TTC549 (cell line): Measurements from ENCODE around the gene OTOA.
A peak's percentile ranks its signal among the peaks of the same experiment; 100 is the strongest.
"Not testable (repeated sequence)": the region's sequence is repeated elsewhere in the genome, so short reads cannot be mapped to it uniquely, and the experiment has no call there.

ENCODE experiments used
- FAIRE-seq: peaks from 2 replicates; lab custom pipeline; 2012; peaks lifted over from hg19 to GRCh38; lab: Jason Lieb, UNC

The OTOA gene

GRCh38 chr16:21680714-21681113 lies 16.9 kb downstream of the OTOA start:
- not testable (repeated sequence) for FAIRE-seq

- no peak for FAIRE-seq
Measured at GRCh38 chr16:21683184-21683583, 19.4 kb downstream of the OTOA start.

- no peak for FAIRE-seq
Measured at GRCh38 chr16:21684199-21684598, 20.4 kb downstream of the OTOA start.

GRCh38 chr16:21685034-21685455 lies 21.3 kb downstream of the OTOA start:
- FAIRE-seq: no peak

GRCh38 chr16:21689107-21689506 lies 25.3 kb downstream of the OTOA start:
- no peak for FAIRE-seq

- FAIRE-seq: not testable (repeated sequence)
Measured at GRCh38 chr16:21690967-21691366, 27.2 kb downstream of the OTOA start.

GRCh38 chr16:21694609-21695008 lies 30.8 kb downstream of the OTOA start:
- FAIRE-seq: no peak

- no peak for FAIRE-seq
Measured at GRCh38 chr16:21697032-21697431, 33.3 kb downstream of the OTOA start.

- no peak for FAIRE-seq
Measured at GRCh38 chr16:21698169-21699032, 34.6 kb downstream of the OTOA start.

- FAIRE-seq: no peak
Measured at GRCh38 chr16:21701271-21701670, 37.5 kb downstream of the OTOA start.

GRCh38 chr16:21702276-21702675 lies 38.5 kb downstream of the OTOA start:
- FAIRE-seq: no peak

- FAIRE-seq: no peak
Measured at GRCh38 chr16:21703156-21703555, 39.4 kb downstream of the OTOA start.

GRCh38 chr16:21703589-21704174 lies 39.9 kb downstream of the OTOA start:
- FAIRE-seq: no peak

- FAIRE-seq: no peak
Measured at GRCh38 chr16:21704266-21704665, 40.5 kb downstream of the OTOA start.

- FAIRE-seq: no peak
Measured at GRCh38 chr16:21704733-21705132, 41.0 kb downstream of the OTOA start.

- FAIRE-seq: peak; percentile 33
Measured at GRCh38 chr16:21708533-21709115, 44.9 kb downstream of the OTOA start.

- no peak for FAIRE-seq
Measured at GRCh38 chr16:21710938-21711337, 47.2 kb downstream of the OTOA start.

- no peak for FAIRE-seq
Measured at GRCh38 chr16:21713549-21714368, 50.0 kb downstream of the OTOA start.

- not testable (repeated sequence) for FAIRE-seq
Measured at GRCh38 chr16:21714369-21714618, 50.5 kb downstream of the OTOA start.

- FAIRE-seq: no peak
Measured at GRCh38 chr16:21717608-21718007, 53.8 kb downstream of the OTOA start.

GRCh38 chr16:21719283-21719682 lies 55.5 kb downstream of the OTOA start:
- no peak for FAIRE-seq

GRCh38 chr16:21720533-21720932 lies 56.8 kb downstream of the OTOA start:
- no peak for FAIRE-seq
